Stimulated activated CD8-positive, alpha-beta memory T cell treated with anti-CD3 and anti-CD28 coated beads, Interleukin-12 subunit alpha, Interleukin-12 subunit beta, amount 100 ng/mL, for 4 hours (primary cell): ENCODE measurements around the gene HADH.
A peak's percentile ranks its signal among the peaks of the same experiment; 100 is the strongest.

Source experiments
- DNase-seq: peaks from one replicate; pipeline ENCODE4 v3.0.0-alpha.2; 2020; ENCODE audit warnings: low read depth

The HADH gene

GRCh38 chr4:108058685-108059440, 69.2 kb downstream of the HADH start:
- no peak for DNase-seq

- DNase-seq, result no peak
Measured at GRCh38 chr4:108060164-108060563, 70.5 kb downstream of the HADH start.

- no peak for DNase-seq
Measured at GRCh38 chr4:108060686-108061321, 71.1 kb downstream of the HADH start.

- DNase-seq, result no peak
Measured at GRCh38 chr4:108068442-108068841, 78.8 kb downstream of the HADH start.

GRCh38 chr4:108070775-108071174, 81.1 kb downstream of the HADH start:
- DNase-seq, result no peak

GRCh38 chr4:108072300-108072699, 82.6 kb downstream of the HADH start:
- DNase-seq, result peak; percentile 26

GRCh38 chr4:108078024-108078733, 88.5 kb downstream of the HADH start:
- no peak for DNase-seq

GRCh38 chr4:108080747-108081146, 91.1 kb downstream of the HADH start:
- DNase-seq, result peak; percentile 8

GRCh38 chr4:108081256-108081655, 91.6 kb downstream of the HADH start:
- no peak for DNase-seq
